ENCODE data around the gene NR6A1. TPM values are rescaled to one million over a fixed set of nuclear protein-coding genes. Genes with fewer than 3 reads are reported as not detected.

The NR6A1 gene
- total RNA-seq, 2 donors from 2014 or later = 0.98 to 1.2 TPM

GRCh38 chr9:124598048-124598447, 173.1 kb downstream of the NR6A1 start:
- Mint-ChIP-seq H3K4me3 (no peak overlapping the region), H3K9me3 (no peaks in the 10 kb centered on the region), H3K4me1 (no peaks in the 10 kb centered on the region), H3K27me3 (peaks cover 17% of the 10 kb centered on the region), H3K27ac (no peak overlapping the region), H3K36me3 (ENCODE audit: low read depth) (no peaks in the 10 kb centered on the region)
- no peak for ATAC-seq (replicated peaks)

- no peak for ATAC-seq (replicated peaks)
- Mint-ChIP-seq H3K27ac (no peak overlapping the region), H3K4me3 (no peak overlapping the region), H3K9me3 (no peaks in the 10 kb centered on the region), H3K27me3 (peaks cover 17% of the 10 kb centered on the region), H3K4me1 (no peaks in the 10 kb centered on the region), H3K36me3 (ENCODE audit: low read depth) (no peaks in the 10 kb centered on the region)
Observed at GRCh38 chr9:124596172-124596839, 174.8 kb downstream of the NR6A1 start.

- peaks cover 17% of the 10 kb centered on the region for H3K27me3 Mint-ChIP-seq
- no peaks in the 10 kb centered on the region for H3K9me3 Mint-ChIP-seq
- no peak overlapping the region for H3K4me3 Mint-ChIP-seq
- H3K27ac Mint-ChIP-seq = no peak overlapping the region
- no peaks in the 10 kb centered on the region for H3K36me3 Mint-ChIP-seq (ENCODE audit: low read depth)
- ATAC-seq (replicated peaks) = no peak
- H3K4me1 Mint-ChIP-seq = no peaks in the 10 kb centered on the region
Observed at GRCh38 chr9:124595743-124596142, 175.4 kb downstream of the NR6A1 start.

GRCh38 chr9:124594673-124595072, 176.4 kb downstream of the NR6A1 start:
- H3K36me3 Mint-ChIP-seq (ENCODE audit: low read depth) = no peaks in the 10 kb centered on the region
- no peak overlapping the region for H3K4me3 Mint-ChIP-seq
- no peak for ATAC-seq (replicated peaks)
- no peak overlapping the region for H3K27ac Mint-ChIP-seq
- no peaks in the 10 kb centered on the region for H3K4me1 Mint-ChIP-seq
- peaks cover 11% of the 10 kb centered on the region for H3K27me3 Mint-ChIP-seq
- no peaks in the 10 kb centered on the region for H3K9me3 Mint-ChIP-seq

GRCh38 chr9:124594225-124594624, 176.9 kb downstream of the NR6A1 start:
- Mint-ChIP-seq H3K27me3 (peaks cover 11% of the 10 kb centered on the region), H3K36me3 (ENCODE audit: low read depth) (no peaks in the 10 kb centered on the region), H3K27ac (no peak overlapping the region), H3K4me1 (no peaks in the 10 kb centered on the region), H3K9me3 (no peaks in the 10 kb centered on the region), H3K4me3 (no peak overlapping the region)
- no peak for ATAC-seq (replicated peaks)

- H3K27ac Mint-ChIP-seq = no peak overlapping the region
- ATAC-seq (replicated peaks) = no peak
- H3K27me3 Mint-ChIP-seq = peaks cover 11% of the 10 kb centered on the region
- H3K36me3 Mint-ChIP-seq (ENCODE audit: low read depth) = no peaks in the 10 kb centered on the region
- no peaks in the 10 kb centered on the region for H3K4me1 Mint-ChIP-seq
- no peaks in the 10 kb centered on the region for H3K9me3 Mint-ChIP-seq
- no peak overlapping the region for H3K4me3 Mint-ChIP-seq
Observed at GRCh38 chr9:124593651-124594058, 177.5 kb downstream of the NR6A1 start.

- Mint-ChIP-seq H3K4me3 (no peak overlapping the region), H3K4me1 (no peaks in the 10 kb centered on the region), H3K27ac (no peak overlapping the region), H3K36me3 (ENCODE audit: low read depth) (no peaks in the 10 kb centered on the region), H3K9me3 (no peaks in the 10 kb centered on the region), H3K27me3 (peaks cover 11% of the 10 kb centered on the region)
- ATAC-seq (replicated peaks) = no peak
Observed at GRCh38 chr9:124593200-124593599, 177.9 kb downstream of the NR6A1 start.

- Mint-ChIP-seq H3K36me3 (ENCODE audit: low read depth) (no peaks in the 10 kb centered on the region), H3K27me3 (peaks cover 6% of the 10 kb centered on the region), H3K9me3 (no peaks in the 10 kb centered on the region), H3K27ac (no peak overlapping the region), H3K4me3 (no peak overlapping the region), H3K4me1 (no peaks in the 10 kb centered on the region)
- ATAC-seq (replicated peaks) = no peak
Observed at GRCh38 chr9:124590889-124591641, 180.0 kb downstream of the NR6A1 start.

- Mint-ChIP-seq H3K9me3 (no peaks in the 10 kb centered on the region), H3K4me3 (no peak overlapping the region), H3K36me3 (ENCODE audit: low read depth) (no peaks in the 10 kb centered on the region), H3K27me3 (peaks cover 4% of the 10 kb centered on the region), H3K4me1 (no peaks in the 10 kb centered on the region), H3K27ac (no peak overlapping the region)
- ATAC-seq (replicated peaks) = no peak
Observed at GRCh38 chr9:124584631-124585030, 186.5 kb downstream of the NR6A1 start.

- Mint-ChIP-seq H3K9me3 (no peaks in the 10 kb centered on the region), H3K27me3 (peaks cover 4% of the 10 kb centered on the region), H3K4me3 (no peak overlapping the region), H3K4me1 (no peaks in the 10 kb centered on the region), H3K36me3 (ENCODE audit: low read depth) (no peaks in the 10 kb centered on the region), H3K27ac (no peak overlapping the region)
- ATAC-seq (replicated peaks) = no peak
Observed at GRCh38 chr9:124583134-124583533, 188.0 kb downstream of the NR6A1 start.

GRCh38 chr9:124580186-124580585, 190.9 kb downstream of the NR6A1 start:
- ATAC-seq (replicated peaks) = no peak
- Mint-ChIP-seq H3K9me3 (no peaks in the 10 kb centered on the region), H3K4me1 (no peaks in the 10 kb centered on the region), H3K36me3 (ENCODE audit: low read depth) (no peaks in the 10 kb centered on the region), H3K4me3 (no peak overlapping the region), H3K27ac (no peak overlapping the region), H3K27me3 (no peaks in the 10 kb centered on the region)

- H3K27ac Mint-ChIP-seq = no peak overlapping the region
- ATAC-seq (replicated peaks) = no peak
- H3K27me3 Mint-ChIP-seq = peaks cover 2% of the 10 kb centered on the region
- no peak overlapping the region for H3K4me3 Mint-ChIP-seq
- H3K9me3 Mint-ChIP-seq = no peaks in the 10 kb centered on the region
- H3K36me3 Mint-ChIP-seq (ENCODE audit: low read depth) = no peaks in the 10 kb centered on the region
- H3K4me1 Mint-ChIP-seq = no peaks in the 10 kb centered on the region
Observed at GRCh38 chr9:124576751-124577150, 194.4 kb downstream of the NR6A1 start.

GRCh38 chr9:124574534-124575375, 196.4 kb downstream of the NR6A1 start:
- H3K27me3 Mint-ChIP-seq = peaks cover 7% of the 10 kb centered on the region
- H3K9me3 Mint-ChIP-seq = no peaks in the 10 kb centered on the region
- H3K36me3 Mint-ChIP-seq (ENCODE audit: low read depth) = no peaks in the 10 kb centered on the region
- no peak overlapping the region for H3K27ac Mint-ChIP-seq
- peak; percentile 66 for ATAC-seq (replicated peaks)
- H3K4me1 Mint-ChIP-seq = no peaks in the 10 kb centered on the region
- H3K4me3 Mint-ChIP-seq = no peak overlapping the region

- Mint-ChIP-seq H3K27ac (no peak overlapping the region), H3K27me3 (peaks cover 13% of the 10 kb centered on the region), H3K4me1 (no peaks in the 10 kb centered on the region), H3K9me3 (no peaks in the 10 kb centered on the region), H3K4me3 (no peak overlapping the region), H3K36me3 (ENCODE audit: low read depth) (no peaks in the 10 kb centered on the region)
- no peak for ATAC-seq (replicated peaks)
Observed at GRCh38 chr9:124570942-124571666, 200.0 kb downstream of the NR6A1 start.
